K562 treated with DMSO at 1 percent for 48 hours (cell line): ENCODE measurements around the gene PVRIG. TPM values are rescaled to one million over a fixed set of nuclear protein-coding genes. Genes with fewer than 3 reads are reported as not detected.

Experiments
- total RNA-seq: library from RNA; unstranded; fragments of 300-600 nt; gene quantifications from 2 replicates; pipeline ENCODE4 v1.2.3, GENCODE V29; 2022; ENCODE audit warnings: low replicate concordance; ENCODE audit errors: extremely low read depth

The PVRIG gene
- total RNA-seq: not detected in 2 replicates

DNA sequence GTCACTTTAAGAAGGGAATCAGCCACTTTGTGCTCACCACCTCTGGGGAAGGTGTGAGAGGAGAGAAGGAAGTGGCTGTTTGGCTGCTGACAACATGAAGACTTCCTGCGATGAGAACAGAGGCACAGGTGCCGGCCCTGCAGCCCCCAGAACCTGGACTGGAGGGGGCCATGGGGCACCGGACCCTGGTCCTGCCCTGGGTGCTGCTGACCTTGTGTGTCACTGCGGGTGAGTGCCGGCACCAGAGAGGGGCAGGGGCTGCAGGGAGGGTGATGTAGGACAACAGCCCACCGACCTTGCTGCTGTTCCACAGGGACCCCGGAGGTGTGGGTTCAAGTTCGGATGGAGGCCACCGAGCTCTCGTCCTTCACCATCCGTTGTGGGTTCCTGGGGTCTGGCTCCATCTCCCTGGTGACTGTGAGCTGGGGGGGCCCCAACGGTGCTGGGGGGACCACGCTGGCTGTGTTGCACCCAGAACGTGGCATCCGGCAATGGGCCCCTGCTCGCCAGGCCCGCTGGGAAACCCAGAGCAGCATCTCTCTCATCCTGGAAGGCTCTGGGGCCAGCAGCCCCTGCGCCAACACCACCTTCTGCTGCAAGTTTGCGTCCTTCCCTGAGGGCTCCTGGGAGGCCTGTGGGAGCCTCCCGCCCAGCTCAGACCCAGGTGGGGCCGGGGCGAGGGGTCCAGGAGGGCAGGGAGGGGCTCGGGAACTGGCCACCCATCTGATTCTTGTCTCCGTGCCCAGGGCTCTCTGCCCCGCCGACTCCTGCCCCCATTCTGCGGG, at the start of gene PVRIG:
Gene PVRIG (plus strand): TSS at position 149 of the 785 bp plus-strand sequence. CDS start 22 bp downstream, at position 171.

DNA sequence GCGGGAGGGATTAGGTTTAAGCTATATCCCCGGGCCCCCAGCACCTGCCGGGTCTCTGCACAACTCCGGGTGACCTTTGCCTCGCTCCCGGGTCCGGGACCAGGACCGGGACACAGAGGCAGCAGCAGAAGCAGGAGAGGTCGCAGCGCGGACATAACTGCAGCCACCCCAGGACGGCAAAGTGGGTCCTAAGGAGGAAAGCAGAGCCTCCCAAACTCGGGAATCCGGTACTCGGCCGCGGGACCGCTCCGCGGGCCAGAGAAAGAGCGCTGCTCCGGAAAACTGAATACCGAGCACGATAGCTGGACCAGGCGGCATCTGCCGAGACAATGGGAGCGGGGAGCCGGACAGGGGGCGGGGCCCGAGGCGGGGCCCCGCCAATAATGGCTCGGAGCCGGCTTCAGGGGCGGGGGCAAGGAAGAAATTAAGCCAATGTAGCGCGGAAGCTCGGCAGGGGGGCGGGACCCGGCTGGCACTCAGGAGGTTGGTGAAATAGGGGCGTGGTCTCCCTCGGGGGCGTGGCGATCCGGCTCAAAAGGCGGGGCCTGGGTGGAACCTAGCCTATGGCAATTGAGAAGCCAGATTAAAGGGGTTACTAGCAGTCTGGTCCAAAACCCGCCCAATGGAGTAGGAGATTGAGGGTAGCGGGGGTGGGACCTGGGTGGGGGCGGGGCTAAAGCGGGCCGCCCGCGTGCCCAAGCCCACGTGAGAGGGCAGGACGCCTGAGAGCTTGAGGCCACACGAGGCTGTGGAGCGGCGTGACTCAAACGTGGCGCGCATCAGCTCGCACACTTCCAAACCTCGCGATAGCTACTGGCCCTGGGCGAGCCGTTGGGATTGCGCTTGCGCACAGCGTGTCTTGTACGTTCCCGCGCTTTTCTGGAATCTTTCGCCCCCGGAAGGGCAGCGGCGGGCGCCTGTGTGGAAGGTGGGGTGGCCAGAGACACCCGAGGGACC, 42.4 kb upstream of the PVRIG start, which contains the start of the genes GPC2 and STAG3:
Gene GPC2 (minus strand): TSS at position 337 of the 957 bp plus-strand sequence. CDS start 182 bp downstream, at position 155.
Gene STAG3 (plus strand): TSS at position 874 of the 957 bp plus-strand sequence. CDS start 2,639 bp downstream, outside the sequence.

Other genes with a start within 250 kb of the PVRIG start
- gene AZGP1, start 243.9 kb upstream of the PVRIG start, total RNA-seq: not detected in 2 replicates
- gene ZKSCAN1, start 204.4 kb upstream of the PVRIG start, total RNA-seq: not detected in 2 replicates
- not detected in 2 replicates for gene ZSCAN21, start 170.2 kb upstream of the PVRIG start, total RNA-seq
- gene ZNF3, start 138.2 kb upstream of the PVRIG start, total RNA-seq: not detected in 2 replicates
- 306 TPM in 1 of 2 replicates, not detected in the other for gene COPS6, start 131.0 kb upstream of the PVRIG start, total RNA-seq
- gene MCM7, start 118.6 kb upstream of the PVRIG start, total RNA-seq: 392 and 458 TPM in 2 replicates
- not detected in 2 replicates for gene AP4M1, start 118.3 kb upstream of the PVRIG start, total RNA-seq
- not detected in 2 replicates for gene TAF6, start 100.6 kb upstream of the PVRIG start, total RNA-seq
- gene CNPY4, start 100.3 kb upstream of the PVRIG start, total RNA-seq: not detected in 2 replicates
- gene MBLAC1, start 93.0 kb upstream of the PVRIG start, total RNA-seq: not detected in 2 replicates
- gene LAMTOR4, start 71.0 kb upstream of the PVRIG start, total RNA-seq: 1,877 TPM in 1 of 2 replicates, not detected in the other
- gene TRAPPC14, start 61.2 kb upstream of the PVRIG start, total RNA-seq: not detected in 2 replicates
- not detected in 2 replicates for gene GAL3ST4, start 51.3 kb upstream of the PVRIG start, total RNA-seq
- gene GPC2, start 42.6 kb upstream of the PVRIG start, total RNA-seq: not detected in 2 replicates
- not detected in 2 replicates for gene STAG3, start 42.0 kb upstream of the PVRIG start, total RNA-seq
- not detected in 2 replicates for gene SPDYE3, start 87.8 kb downstream of the PVRIG start, total RNA-seq
- not detected in 2 replicates for gene PILRB, start 138.2 kb downstream of the PVRIG start, total RNA-seq
- not detected in 2 replicates for gene PILRA, start 153.5 kb downstream of the PVRIG start, total RNA-seq
- gene ZCWPW1, start 208.8 kb downstream of the PVRIG start, total RNA-seq: not detected in 2 replicates
- not detected in 2 replicates for gene MEPCE, start 209.9 kb downstream of the PVRIG start, total RNA-seq
- gene PPP1R35, start 216.5 kb downstream of the PVRIG start, total RNA-seq: not detected in 2 replicates
- gene SPACDR, start 244.3 kb downstream of the PVRIG start, total RNA-seq: not detected in 2 replicates